NCI-H2227 treated with DMSO at 0.1 percent for 48 hours (cell line): ENCODE results near the gene TRIM66.

Source experiments
- DNase-seq: peaks from one replicate; lab custom pipeline; 2025; lab: John Stamatoyannopoulos, UW

TRIM66 gene

DNA sequence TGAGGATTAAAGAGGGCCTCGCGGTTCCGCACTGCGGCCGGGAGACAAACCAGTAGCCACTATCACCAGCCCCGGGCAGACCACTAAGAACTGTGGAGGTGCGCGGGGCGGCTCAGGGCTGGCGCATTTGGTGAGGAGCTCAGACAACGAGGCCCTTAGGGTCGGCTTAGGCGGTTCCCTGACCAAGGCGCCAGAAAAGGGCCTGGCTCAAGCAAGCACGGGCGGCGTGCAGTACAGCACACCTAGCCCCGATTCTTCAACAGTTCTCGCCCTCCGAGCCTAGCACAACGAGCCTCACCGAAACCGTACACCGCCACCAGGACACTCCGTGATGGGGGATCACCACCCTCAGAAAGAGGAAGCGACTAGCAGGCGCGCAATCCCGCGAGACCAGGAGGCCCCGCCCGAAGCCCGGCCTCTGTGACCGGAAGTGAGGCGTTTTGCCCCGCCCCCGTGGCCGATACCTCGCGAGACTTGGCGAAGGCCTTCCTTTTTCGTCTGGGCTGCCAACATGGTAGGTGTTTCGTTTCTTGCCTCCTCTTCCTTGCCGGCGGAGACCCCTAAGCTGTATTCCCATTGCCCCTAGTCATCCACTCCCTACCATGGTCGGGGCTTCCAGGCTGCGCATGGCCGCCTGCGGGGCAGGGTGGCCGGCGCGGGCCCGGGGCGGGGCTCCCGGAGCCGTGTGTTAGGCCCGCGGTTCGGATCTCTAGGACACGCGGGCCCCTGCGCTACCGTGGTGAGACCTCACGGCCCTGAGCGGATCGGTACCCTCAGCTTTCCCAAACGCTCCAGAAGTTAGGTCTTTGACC, at the start of gene TRIM66, which contains the start of gene RPL27A:
Gene TRIM66 (minus strand): TSS at position 363 of the 812 bp plus-strand sequence. CDS start 10,391 bp downstream, outside the sequence.
Gene RPL27A (plus strand): TSS at position 490 of the 812 bp plus-strand sequence. CDS start 22 bp downstream, at position 512.
- DNase-seq, result peak; percentile 92

DNA sequence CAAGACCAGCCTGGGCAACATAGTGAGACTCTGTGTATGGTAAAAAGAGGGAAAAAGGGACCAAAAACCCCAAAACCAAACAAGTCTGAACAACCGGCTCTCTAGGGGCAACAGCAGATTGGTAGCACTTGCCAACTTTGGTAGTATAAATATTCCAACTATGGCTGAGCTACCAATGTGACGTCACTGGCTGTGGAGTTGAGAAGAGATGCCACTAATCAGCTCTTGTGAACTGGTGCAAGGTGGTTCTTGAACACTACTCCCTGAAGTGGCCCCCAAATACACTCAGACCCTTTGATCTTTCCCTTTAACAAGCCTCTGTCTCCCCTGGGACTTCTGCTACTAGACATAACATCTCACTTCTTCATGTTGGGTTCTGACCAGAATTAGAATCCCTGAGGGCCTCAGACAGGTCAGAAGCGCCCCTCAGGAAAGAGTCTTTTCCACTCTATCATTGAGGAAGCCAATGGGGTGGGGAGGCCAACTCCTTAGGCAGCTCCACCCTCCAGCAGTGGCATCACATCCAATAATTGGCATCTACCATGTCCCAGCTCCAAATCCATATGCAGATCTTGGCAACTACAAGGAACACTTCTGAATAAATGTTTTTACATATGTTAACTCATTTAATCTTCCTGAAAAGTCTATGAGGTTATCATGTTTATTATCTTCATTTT, 49.3 kb upstream of the TRIM66 start:
- no peak for DNase-seq

DNA sequence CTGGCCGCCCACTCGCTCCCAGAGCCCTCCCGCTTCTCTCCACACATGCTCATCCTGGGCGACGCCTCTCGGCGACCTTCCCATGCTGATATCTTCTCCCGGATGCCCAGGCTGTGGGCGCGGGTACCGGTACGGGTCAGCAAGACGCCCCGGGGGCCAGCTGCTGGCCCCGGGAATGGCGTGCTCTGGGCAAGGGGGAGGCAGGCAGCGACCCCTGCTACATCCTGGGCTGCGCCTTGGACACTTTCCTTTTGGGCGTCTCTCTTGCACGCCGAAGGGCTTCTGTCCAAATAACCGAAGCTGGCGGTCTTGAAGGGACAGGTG, 48.2 kb upstream of the TRIM66 start:
- no peak for DNase-seq

- no peak for DNase-seq
These were observed 47.6 kb upstream of the TRIM66 start for GRCh38 chr11:8729837-8730696.

GRCh38 chr11:8729067-8729466, 46.6 kb upstream of the TRIM66 start:
- DNase-seq, result no peak

- DNase-seq, result no peak
These were observed 46.1 kb upstream of the TRIM66 start for GRCh38 chr11:8728563-8728962.

DNA sequence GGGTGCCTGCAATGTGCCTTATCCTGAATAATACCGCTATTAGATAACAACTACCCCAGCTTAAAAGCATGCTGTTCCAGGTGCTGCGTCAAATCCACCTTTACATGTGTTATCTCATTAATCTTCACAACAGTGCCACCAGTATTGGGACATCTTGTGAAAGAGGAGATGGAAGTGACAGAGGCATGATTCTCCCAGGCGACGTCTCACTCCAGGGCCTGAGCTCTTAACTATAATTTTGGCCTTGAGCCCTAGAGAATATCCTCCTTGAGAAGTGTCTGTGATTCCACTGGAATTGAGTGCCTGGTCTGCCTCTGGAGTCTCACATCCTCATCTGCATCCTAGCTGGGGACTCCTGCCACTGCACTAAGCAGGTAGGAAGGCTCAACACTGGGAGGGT, 43.9 kb upstream of the TRIM66 start:
- DNase-seq, result no peak

- DNase-seq, result no peak
These were observed 42.2 kb upstream of the TRIM66 start for GRCh38 chr11:8724682-8725081.

- DNase-seq, result no peak
These were observed 41.2 kb upstream of the TRIM66 start for GRCh38 chr11:8723711-8724110.

- DNase-seq, result no peak
These were observed 40.3 kb upstream of the TRIM66 start for GRCh38 chr11:8722809-8723208.

DNA sequence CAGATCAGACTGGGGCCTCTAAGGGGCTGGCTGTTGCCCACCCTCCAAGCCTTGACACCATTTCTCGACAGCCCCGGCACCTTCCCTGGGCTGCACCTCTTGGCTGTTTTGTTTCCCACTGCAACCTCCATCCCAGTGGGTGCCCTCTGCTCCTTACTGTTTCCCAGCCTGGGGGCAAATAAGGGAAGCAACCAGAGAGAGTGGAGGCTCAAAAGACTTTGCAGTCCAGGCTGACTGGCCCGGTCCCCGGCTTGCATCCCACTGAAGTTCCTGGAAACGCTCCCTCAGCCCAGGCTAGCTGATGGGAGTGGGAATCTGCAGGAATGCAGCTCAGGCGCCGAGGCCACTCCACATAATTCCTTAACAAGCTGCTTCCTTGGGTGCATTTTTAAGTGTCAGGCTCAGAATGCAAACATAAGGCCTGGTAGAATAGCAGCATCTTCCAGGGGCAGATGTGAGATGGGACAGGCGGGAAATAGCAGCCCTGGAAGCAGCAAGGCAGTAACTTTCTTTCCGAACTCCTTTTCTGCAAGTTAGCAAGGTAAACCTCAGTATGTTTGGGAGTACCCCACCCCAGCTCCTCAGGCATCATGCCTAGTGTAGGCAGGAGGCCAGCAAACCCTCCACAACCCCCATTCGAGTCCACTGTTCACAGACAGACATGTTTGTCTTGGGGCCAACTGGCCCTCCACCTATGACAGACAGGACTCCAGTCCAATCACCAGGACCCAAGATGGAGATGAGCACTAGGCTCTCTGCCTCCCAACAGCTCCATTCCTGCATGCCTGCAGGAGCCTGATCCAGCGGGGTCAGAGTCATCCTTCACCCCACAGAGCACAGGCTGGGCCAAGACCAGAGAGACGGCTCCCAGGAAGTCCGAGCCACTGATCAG, 39.4 kb upstream of the TRIM66 start:
- DNase-seq, result no peak

DNA sequence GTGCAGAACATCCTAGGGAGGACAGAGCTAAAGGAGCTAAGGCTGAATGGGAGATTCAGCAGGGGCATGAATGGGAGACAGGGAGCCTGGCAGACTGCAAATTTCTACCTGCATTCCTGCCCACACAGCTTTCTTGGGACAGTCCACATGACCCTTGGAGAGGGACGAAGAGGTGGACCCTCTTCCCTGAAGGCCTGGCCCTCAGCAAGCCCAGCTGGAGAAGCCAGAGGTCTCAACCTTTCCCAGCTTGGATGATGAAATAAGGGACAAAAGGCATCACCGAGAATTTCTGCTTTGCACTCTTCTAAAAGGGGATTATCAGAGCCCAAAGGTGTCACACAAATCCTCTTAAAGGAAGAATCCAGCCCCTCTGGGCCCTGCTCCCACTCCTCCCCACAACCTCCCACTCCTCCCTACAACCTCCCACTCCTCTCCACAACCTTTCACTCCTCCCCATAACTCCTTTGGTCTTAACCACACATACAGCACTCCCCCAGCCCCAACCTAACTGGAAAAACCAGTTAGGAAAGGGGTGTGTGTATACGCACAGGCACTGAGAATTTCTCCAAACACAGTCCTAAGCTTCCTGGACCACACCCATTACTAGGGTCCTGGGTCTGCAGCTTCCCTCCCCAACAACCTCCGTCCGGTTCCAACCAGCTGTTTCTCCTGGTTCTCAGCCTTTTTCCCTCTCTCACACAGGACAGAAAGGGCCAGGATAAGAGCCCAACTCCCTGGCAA, 38.6 kb upstream of the TRIM66 start:
- no peak for DNase-seq

GRCh38 chr11:8720352-8720751, 37.9 kb upstream of the TRIM66 start:
- DNase-seq, result no peak

GRCh38 chr11:8719721-8720120, 37.3 kb upstream of the TRIM66 start:
- DNase-seq, result no peak

DNA sequence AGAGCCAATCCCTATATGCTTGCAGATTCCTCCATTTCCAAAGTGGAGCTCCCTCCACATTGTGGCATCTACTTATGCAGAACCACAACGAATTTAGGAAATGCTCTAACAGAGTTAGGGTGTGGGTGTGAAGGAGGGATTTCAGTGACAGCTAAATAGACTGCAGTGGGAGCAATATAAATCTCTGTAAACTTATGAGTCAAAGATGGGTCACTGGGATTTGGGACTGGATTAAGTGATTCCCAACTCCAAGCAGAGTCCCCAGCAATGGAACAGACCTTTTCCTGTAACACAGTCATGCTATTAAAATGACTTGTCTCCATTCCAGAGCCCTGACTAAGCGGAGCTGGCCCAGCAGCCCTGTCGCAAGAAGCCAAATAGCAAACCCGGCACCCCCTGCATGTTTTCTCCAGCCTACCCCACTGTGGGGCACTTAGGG, 36.8 kb upstream of the TRIM66 start:
- no peak for DNase-seq

DNA sequence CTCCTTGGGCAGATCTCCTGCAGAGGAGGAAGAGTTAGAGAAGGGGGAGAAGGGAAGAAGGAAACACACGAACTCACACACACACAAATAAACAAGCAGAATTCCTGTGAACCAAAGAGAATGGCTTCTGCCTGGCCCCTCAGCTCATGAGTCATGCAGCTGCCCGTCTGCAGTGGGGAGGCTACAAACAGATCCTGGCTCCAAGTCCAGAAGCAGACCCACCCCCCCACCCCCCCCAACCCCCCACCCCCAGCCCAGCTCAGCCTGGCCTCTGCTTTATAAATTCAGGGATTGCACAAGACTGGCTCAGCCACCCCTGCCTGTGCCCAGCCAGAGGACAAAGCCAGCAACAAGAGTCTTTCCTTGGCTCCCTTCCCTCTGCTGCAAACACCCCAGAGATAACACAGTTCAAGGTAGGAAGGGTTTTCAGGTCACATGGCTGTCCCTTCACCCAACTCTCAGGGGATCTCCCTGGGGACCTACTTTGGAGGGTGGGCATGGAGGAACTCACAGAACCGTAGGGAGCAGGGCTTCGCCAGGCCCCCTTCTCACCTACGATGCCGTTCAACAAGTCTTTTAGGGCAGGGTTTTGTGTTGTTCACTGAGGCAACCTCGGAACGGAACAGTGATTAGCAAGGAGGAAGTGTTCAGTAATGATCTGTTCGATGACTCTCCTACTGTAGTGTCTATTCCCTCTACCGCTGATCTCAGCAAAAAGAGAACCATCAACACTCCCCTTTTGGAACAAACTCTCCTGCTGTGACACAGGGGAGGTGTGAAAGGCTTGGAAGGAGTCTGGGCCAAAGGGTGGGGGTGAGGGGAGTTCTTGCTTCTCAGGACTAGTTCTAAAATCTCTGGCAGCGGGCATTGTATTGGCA, 35.6 kb upstream of the TRIM66 start:
- DNase-seq, result no peak

GRCh38 chr11:8717544-8717875, 35.0 kb upstream of the TRIM66 start:
- no peak for DNase-seq

DNA sequence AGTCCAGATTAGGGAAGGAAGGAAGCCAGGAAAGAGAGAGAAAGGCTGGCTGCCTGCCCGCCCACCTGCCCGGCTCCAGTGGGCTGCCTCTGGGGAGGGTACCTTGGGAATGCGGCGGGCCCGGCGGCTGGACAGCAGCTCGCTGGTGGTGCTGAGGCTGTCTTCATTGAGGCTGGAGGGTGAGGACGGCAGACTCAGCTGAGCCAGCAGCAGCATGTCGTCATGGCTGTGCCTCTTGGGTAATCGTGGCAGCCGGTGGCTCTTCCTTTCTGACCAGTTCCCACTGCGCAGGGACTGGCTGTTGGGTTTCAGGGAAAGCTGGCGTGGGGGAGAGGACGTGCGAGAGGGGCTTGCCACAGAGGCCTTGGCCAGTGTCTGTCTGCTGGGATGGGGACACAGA, 33.0 kb upstream of the TRIM66 start:
- no peak for DNase-seq

- DNase-seq, result no peak
These were observed 32.3 kb upstream of the TRIM66 start for GRCh38 chr11:8714622-8715225.
